HEK293 (cell line): Measurements from ENCODE around the gene STAB1.

Source experiments
- CTCF ChIA-PET: fragments of 350-600 bp; formaldehyde crosslinking; extraction: SDS; loops from one replicate; lab custom pipeline; 2021; ENCODE audit warnings: antibody characterized with exemption; lab: Yijun Ruan, JAX
- POLR2A ChIA-PET: fragments of 300-600 bp; formaldehyde crosslinking; extraction: SDS; loops from one replicate; lab custom pipeline; 2020; ENCODE audit warnings: antibody characterized with exemption, inconsistent platforms; lab: Yijun Ruan, JAX
- H3K27ac ChIP-seq: fragments of 200-500 bp; sonication (Bioruptor generic); 2 replicates; pipeline ENCODE4 v1.5.1; 2014; ENCODE audit warnings: low read depth, low read length, control low read depth, inconsistent platforms; ENCODE audit errors: extremely low read depth
- H3K36me3 ChIP-seq, 2 experiments: fragments of 200-500 bp in 1 of 2; sonication (Bioruptor generic) in 1 of 2; 1 replicate in 1 of 2; 2 replicates in 1 of 2; pipeline ENCODE4 v1.5.1; 2014 to 2017; ENCODE audit warnings: inconsistent platforms in 2 of 2, low read length in 2 of 2; ENCODE audit not compliant: control insufficient read depth in 2 of 2, insufficient read depth in 1 of 2
- H3K4me1 ChIP-seq: fragments of 200-500 bp; sonication (Bioruptor generic); 2 replicates; pipeline ENCODE4 v1.5.1; 2014; ENCODE audit warnings: mild to moderate bottlenecking, low read length, inconsistent platforms; ENCODE audit not compliant: control insufficient read depth, insufficient read depth
- H3K4me3 ChIP-seq: 2 replicates; pipeline ENCODE4 v1.5.1; 2011; ENCODE audit warnings: low read depth, mild to moderate bottlenecking, control low read depth, low read length, moderate library complexity
- H3K9me3 ChIP-seq: fragments of 200-500 bp; sonication (Bioruptor generic); 2 replicates; pipeline ENCODE4 v1.5.1; 2014; ENCODE audit warnings: low read depth, low read length, inconsistent platforms; ENCODE audit not compliant: control insufficient read depth, insufficient read depth
- GLI2 ChIP-seq: fragments of 450-650 bp; formaldehyde crosslinking; IDR thresholded peaks from 2 replicates; pipeline ENCODE4; 2017; ENCODE audit warnings: missing biosample characterization, missing genetic modification characterization, low read depth, borderline replicate concordance
- GLIS1 ChIP-seq: fragments of 450-650 bp; formaldehyde crosslinking; IDR thresholded peaks from 2 replicates; pipeline ENCODE4 v1.5.1; 2016; ENCODE audit warnings: missing biosample characterization, missing genetic modification characterization
- KLF8 ChIP-seq: fragments of 450-650 bp; formaldehyde crosslinking; IDR thresholded peaks from 2 replicates; pipeline ENCODE4 v1.5.1; 2016; ENCODE audit warnings: missing biosample characterization, missing genetic modification characterization
- OVOL3 ChIP-seq: fragments of 450-650 bp; formaldehyde crosslinking; IDR thresholded peaks from 2 replicates; pipeline ENCODE4 v1.5.1; 2016; ENCODE audit warnings: missing biosample characterization, missing genetic modification characterization
- PRDM10 ChIP-seq: fragments of 450-650 bp; formaldehyde crosslinking; IDR thresholded peaks from 2 replicates; pipeline ENCODE4 v1.5.1; 2016; ENCODE audit warnings: missing biosample characterization, missing genetic modification characterization
- SCRT1 ChIP-seq: fragments of 450-650 bp; formaldehyde crosslinking; IDR thresholded peaks from 2 replicates; pipeline ENCODE4 v1.5.1; 2016; ENCODE audit warnings: missing biosample characterization, missing genetic modification characterization, borderline replicate concordance
- SP2 ChIP-seq: fragments of 450-650 bp; formaldehyde crosslinking; IDR thresholded peaks from 2 replicates; pipeline ENCODE4 v1.5.1; 2016; ENCODE audit warnings: missing biosample characterization, missing genetic modification characterization
- ZBTB11 ChIP-seq: fragments of 450-650 bp; formaldehyde crosslinking; conservative IDR thresholded peaks from 2 replicates; pipeline ENCODE4 v1.5.1; 2016; ENCODE audit warnings: low read depth, missing biosample characterization, missing genetic modification characterization
- ZBTB20 ChIP-seq: fragments of 450-650 bp; formaldehyde crosslinking; IDR thresholded peaks from 2 replicates; pipeline ENCODE4 v1.5.1; 2016; ENCODE audit warnings: missing biosample characterization, missing genetic modification characterization
- ZEB2 ChIP-seq: fragments of 450-650 bp; formaldehyde crosslinking; IDR thresholded peaks from 2 replicates; pipeline ENCODE4 v1.5.1; 2016; ENCODE audit warnings: missing biosample characterization, missing genetic modification characterization
- ZFHX2 ChIP-seq: fragments of 450-650 bp; formaldehyde crosslinking; conservative IDR thresholded peaks from 2 replicates; pipeline ENCODE4 v1.5.1; 2016; ENCODE audit warnings: missing biosample characterization, missing genetic modification characterization
- ZNF112 ChIP-seq: fragments of 450-650 bp; formaldehyde crosslinking; IDR thresholded peaks from 2 replicates; pipeline ENCODE4 v1.5.0; 2017; ENCODE audit warnings: missing biosample characterization, missing genetic modification characterization
- ZNF132 ChIP-seq: fragments of 450-650 bp; formaldehyde crosslinking; IDR thresholded peaks from 2 replicates; pipeline ENCODE4 v1.5.1; 2017; ENCODE audit warnings: missing biosample characterization, missing genetic modification characterization, borderline replicate concordance
- ZNF140 ChIP-seq: fragments of 450-650 bp; formaldehyde crosslinking; IDR thresholded peaks from 2 replicates; pipeline ENCODE4 v1.5.1; 2016; ENCODE audit warnings: missing biosample characterization, missing genetic modification characterization
- ZNF239 ChIP-seq: fragments of 450-650 bp; formaldehyde crosslinking; IDR thresholded peaks from 2 replicates; pipeline ENCODE4 v1.5.1; 2016; ENCODE audit warnings: missing biosample characterization, missing genetic modification characterization
- ZNF24 ChIP-seq: fragments of 450-650 bp; formaldehyde crosslinking; IDR thresholded peaks from 2 replicates; pipeline ENCODE4 v1.5.1; 2016; ENCODE audit warnings: missing biosample characterization, missing genetic modification characterization
- ZNF335 ChIP-seq: fragments of 450-650 bp; formaldehyde crosslinking; conservative IDR thresholded peaks from 2 replicates; pipeline ENCODE4 v1.5.1; 2016; ENCODE audit warnings: missing biosample characterization, missing genetic modification characterization
- ZNF530 ChIP-seq: fragments of 450-650 bp; formaldehyde crosslinking; IDR thresholded peaks from 2 replicates; pipeline ENCODE4 v1.5.1; 2016; ENCODE audit warnings: low read depth, missing biosample characterization, missing genetic modification characterization
- ZNF596 ChIP-seq: fragments of 450-650 bp; IDR thresholded peaks from 2 replicates; pipeline ENCODE4 v1.5.0; 2018; ENCODE audit warnings: missing biosample characterization, mild to moderate bottlenecking, missing genetic modification characterization, moderate library complexity
- ZNF621 ChIP-seq: fragments of 450-650 bp; formaldehyde crosslinking; IDR thresholded peaks from 2 replicates; pipeline ENCODE4 v1.5.1; 2017; ENCODE audit warnings: missing biosample characterization, missing genetic modification characterization
- ZNF623 ChIP-seq: fragments of 450-650 bp; formaldehyde crosslinking; IDR thresholded peaks from 2 replicates; pipeline ENCODE4 v1.5.1; 2016; ENCODE audit warnings: missing biosample characterization, missing genetic modification characterization
- ZNF792 ChIP-seq: fragments of 450-650 bp; formaldehyde crosslinking; IDR thresholded peaks from 2 replicates; pipeline ENCODE4 v1.5.1; 2016; ENCODE audit warnings: missing biosample characterization, missing genetic modification characterization
- ZSCAN4 ChIP-seq: fragments of 450-650 bp; formaldehyde crosslinking; IDR thresholded peaks from 2 replicates; pipeline ENCODE4 v1.5.1; 2017; ENCODE audit warnings: missing biosample characterization, missing genetic modification characterization

The STAB1 gene

GRCh38 chr3:52536369-52537164 is 41.4 kb downstream of the STAB1 start, which contains the start of gene UQCC5 (continued):
- no peak for TF ChIP-seq ZNF112 (tag by site-specific recombination)
- TF ChIP-seq SP2 (tag by site-specific recombination) = peak; percentile 98
- TF ChIP-seq ZNF24 = peak; percentile 25; the same call in 1 of the 2 replicates
- peak; percentile 98 for TF ChIP-seq ZBTB20 (tag by site-specific recombination)
- 0 out of 2 replicates have a peak, but pooled peaks have one; percentile 13 for TF ChIP-seq KLF8 (tag by site-specific recombination)
- TF ChIP-seq ZEB2 (tag by site-specific recombination) = peak; percentile 64; the same call in 1 of the 2 replicates
- TF ChIP-seq ZFHX2 (tag by site-specific recombination) = peak; percentile 60; the same call in 1 of the 2 replicates
- TF ChIP-seq GLIS1 (tag by site-specific recombination) = peak; percentile 23; the same call in 1 of the 2 replicates
- TF ChIP-seq ZNF140 (tag by site-specific recombination) = no peak

- ChIA-PET POLR2A (interaction anchor here (0.5 kb wide), 1 partner anchor 54 kb away, joined by 3 read pairs; no protein-coding TSS in a partner anchor), CTCF (no interaction called here)
- H3K36me3 ChIP-seq = peaks cover 0 to 35% of the 10 kb centered on the region in 2 experiments; a peak in 2 of 3 replicates
- 0 out of 2 replicates have a peak, but pooled peaks have one; percentile 11 for TF ChIP-seq ZNF335 (tag by site-specific recombination)
- TF ChIP-seq PRDM10 (tag by site-specific recombination) = peak; percentile 73; the same call in 1 of the 2 replicates
- no peak for TF ChIP-seq ZNF792 (tag by site-specific recombination)
- TF ChIP-seq ZBTB11 (tag by site-specific recombination) = no peak
- no peaks in the 10 kb centered on the region for H3K9me3 ChIP-seq
- H3K27ac ChIP-seq = peak overlapping the region; percentile 73; the same call in 1 of the 2 replicates
- H3K4me1 ChIP-seq = peaks cover 2% of the 10 kb centered on the region; the same call in 1 of the 2 replicates
- H3K4me3 ChIP-seq = peak overlapping the region; percentile 76
These were observed 42.1 kb downstream of the STAB1 start for GRCh38 chr3:52537165-52537620.

- H3K27ac ChIP-seq = no peak overlapping the region
- H3K4me3 ChIP-seq = peak overlapping the region; percentile 76
- peaks cover 0 to 35% of the 10 kb centered on the region in 2 experiments; a peak in 2 of 3 replicates for H3K36me3 ChIP-seq
- ChIA-PET POLR2A (interaction anchor here (0.5 kb wide), 1 partner anchor 54 kb away, joined by 3 read pairs; no protein-coding TSS in a partner anchor), CTCF (no interaction called here)
- no peaks in the 10 kb centered on the region for H3K9me3 ChIP-seq
- no peaks in the 10 kb centered on the region; the same call in 1 of the 2 replicates for H3K4me1 ChIP-seq
- no peak for TF ChIP-seq ZNF623 (tag by site-specific recombination)
- TF ChIP-seq ZNF335 (tag by site-specific recombination) = no peak
- no peak for TF ChIP-seq ZSCAN4 (tag by site-specific recombination)
- no peak for TF ChIP-seq OVOL3 (tag by site-specific recombination)
- TF ChIP-seq ZNF132 (tag by site-specific recombination) = no peak
- TF ChIP-seq ZNF239 (tag by site-specific recombination) = no peak
- no peak for TF ChIP-seq ZNF596 (tag by site-specific recombination)
- no peak for TF ChIP-seq GLI2 (tag by site-specific recombination)
- no peak for TF ChIP-seq ZNF530 (tag by site-specific recombination)
- TF ChIP-seq SCRT1 (tag by site-specific recombination) = no peak
- TF ChIP-seq ZNF621 (tag by site-specific recombination) = no peak
These were observed 42.7 kb downstream of the STAB1 start for GRCh38 chr3:52537726-52538421.
